IPS-15b (cell line): Measurements from ENCODE around the gene SSX2IP.
"Not testable (repeated sequence)": the region's sequence is repeated elsewhere in the genome, so short reads cannot be mapped to it uniquely, and the experiment has no call there.

ENCODE experiments used
- H3K27me3 ChIP-seq: one replicate; pipeline ENCODE4 v1.6.1; 2013; ENCODE audit warnings: low read length; ENCODE audit not compliant: control insufficient read depth, insufficient read depth
- H3K36me3 ChIP-seq: one replicate; pipeline ENCODE4 v1.6.1; 2013; ENCODE audit warnings: low read length; ENCODE audit not compliant: control insufficient read depth, insufficient read depth
- H3K4me1 ChIP-seq: one replicate; pipeline ENCODE4 v1.6.1; 2013; ENCODE audit warnings: mild to moderate bottlenecking, low read length; ENCODE audit not compliant: control insufficient read depth, insufficient read depth
- H3K4me3 ChIP-seq: one replicate; pipeline ENCODE4 v1.5.1; 2013; ENCODE audit warnings: low read depth, low read length
- H3K9ac ChIP-seq: one replicate; pipeline ENCODE4 v1.6.1; 2013; ENCODE audit warnings: low read depth, mild to moderate bottlenecking, low read length
- H3K9me3 ChIP-seq: one replicate; pipeline ENCODE4 v1.6.1; 2013; ENCODE audit warnings: mild to moderate bottlenecking, low read length; ENCODE audit not compliant: control insufficient read depth, insufficient read depth

The SSX2IP gene

GRCh38 chr1:84669831-84670230, 20.4 kb downstream of the SSX2IP start:
- no peak overlapping the region for H3K4me3 ChIP-seq
- H3K9ac ChIP-seq: no peak overlapping the region
- no peaks in the 10 kb centered on the region for H3K9me3 ChIP-seq
- peaks cover 17% of the 10 kb centered on the region for H3K4me1 ChIP-seq
- no peaks in the 10 kb centered on the region for H3K27me3 ChIP-seq
- no peaks in the 10 kb centered on the region for H3K36me3 ChIP-seq

DNA sequence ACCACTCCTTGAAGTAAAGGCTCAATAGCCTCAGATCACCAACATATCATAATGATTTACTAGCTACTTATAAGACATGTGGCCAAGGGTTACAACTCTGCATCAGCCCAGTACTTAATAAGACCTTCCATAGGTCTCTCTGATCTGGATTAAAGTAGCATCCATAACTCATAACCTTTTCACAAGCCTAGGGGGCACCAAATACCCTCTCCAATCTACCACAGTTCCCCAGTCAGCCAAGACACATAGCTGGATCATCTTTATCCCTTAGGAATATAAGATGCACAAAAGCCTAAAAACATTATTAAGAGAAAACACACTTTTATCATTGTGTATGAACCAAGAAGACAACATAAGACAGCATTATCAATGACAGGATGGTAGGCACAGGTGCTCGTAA, 22.1 kb downstream of the SSX2IP start:
- H3K27me3 ChIP-seq: no peaks in the 10 kb centered on the region
- H3K36me3 ChIP-seq: no peaks in the 10 kb centered on the region
- no peaks in the 10 kb centered on the region for H3K9me3 ChIP-seq
- peaks cover 3% of the 10 kb centered on the region for H3K4me1 ChIP-seq
- no peak overlapping the region for H3K9ac ChIP-seq
- no peak overlapping the region for H3K4me3 ChIP-seq

DNA sequence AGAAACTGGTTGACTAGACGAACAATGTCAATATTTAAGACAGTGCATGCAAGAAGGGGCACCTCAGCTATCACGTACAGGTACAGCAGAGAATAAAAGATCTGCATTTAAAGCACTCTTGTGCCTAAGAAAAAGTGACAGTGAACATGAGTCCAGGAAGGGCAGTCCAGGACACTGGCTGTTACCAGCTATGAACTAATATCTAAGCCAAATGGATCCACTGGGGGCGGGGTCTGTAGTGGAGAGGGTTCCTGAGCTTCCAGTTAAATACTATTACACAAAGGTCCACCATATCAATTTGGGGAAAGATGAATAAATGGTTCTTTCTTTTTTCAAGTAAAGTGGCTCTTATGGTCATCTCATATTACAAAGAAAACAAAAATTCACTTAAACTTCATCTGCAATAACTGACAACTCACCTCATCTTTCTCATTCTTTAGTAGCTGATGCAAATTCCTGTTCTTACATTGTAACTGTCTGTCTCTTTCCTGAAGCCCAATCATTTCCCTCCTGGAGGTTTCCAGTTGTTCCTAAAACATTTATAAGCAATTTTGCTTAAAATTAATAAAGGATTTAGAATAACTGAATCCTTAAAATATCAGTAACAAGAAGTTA, 24.5 kb downstream of the SSX2IP start:
- H3K4me1 ChIP-seq: no peaks in the 10 kb centered on the region
- no peak overlapping the region for H3K4me3 ChIP-seq
- no peak overlapping the region for H3K9ac ChIP-seq
- no peaks in the 10 kb centered on the region for H3K36me3 ChIP-seq
- H3K9me3 ChIP-seq: no peaks in the 10 kb centered on the region
- H3K27me3 ChIP-seq: no peaks in the 10 kb centered on the region

DNA sequence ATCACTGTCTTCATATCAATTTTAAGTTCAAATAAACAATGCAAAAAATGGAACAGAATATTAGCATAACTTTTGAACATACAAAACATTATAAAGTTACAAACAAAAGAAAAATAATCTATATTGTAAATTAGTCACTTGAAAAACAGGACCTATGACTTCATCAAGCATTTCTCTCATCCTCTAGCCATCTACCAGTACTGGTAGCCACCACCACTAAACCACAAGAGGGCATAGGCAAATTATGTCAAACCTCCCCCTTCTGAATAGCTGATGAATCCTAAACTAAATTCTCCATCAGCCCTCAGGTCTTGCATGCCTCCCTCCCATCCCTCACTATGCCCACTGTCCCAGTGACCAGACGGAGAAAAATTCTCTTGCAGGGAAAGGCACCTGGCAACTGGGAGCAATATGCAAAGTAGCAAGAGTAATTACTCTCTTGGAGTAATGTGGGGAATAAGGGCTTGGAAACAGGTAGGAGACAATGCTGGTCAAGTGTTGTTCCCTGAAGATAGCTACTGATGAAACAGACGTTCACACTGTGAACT, 37.1 kb downstream of the SSX2IP start:
- no peak overlapping the region for H3K9ac ChIP-seq
- H3K4me3 ChIP-seq: no peak overlapping the region
- peaks cover 3% of the 10 kb centered on the region for H3K36me3 ChIP-seq
- H3K9me3 ChIP-seq: no peaks in the 10 kb centered on the region
- H3K27me3 ChIP-seq: no peaks in the 10 kb centered on the region
- H3K4me1 ChIP-seq: no peaks in the 10 kb centered on the region

- no peaks in the 10 kb centered on the region for H3K9me3 ChIP-seq
- H3K36me3 ChIP-seq: no peaks in the 10 kb centered on the region
- no peaks in the 10 kb centered on the region for H3K27me3 ChIP-seq
- H3K4me1 ChIP-seq: no peaks in the 10 kb centered on the region
- H3K4me3 ChIP-seq: no peak overlapping the region
- no peak overlapping the region for H3K9ac ChIP-seq
These were observed 45.8 kb downstream of the SSX2IP start for GRCh38 chr1:84644472-84644871.

- Histone ChIP-seq H3K27me3 (no peaks in the 10 kb centered on the region), H3K4me3 (no peak overlapping the region), H3K36me3 (no peaks in the 10 kb centered on the region), H3K9me3 (no peaks in the 10 kb centered on the region), H3K9ac (no peak overlapping the region), H3K4me1 (no peaks in the 10 kb centered on the region)
These were observed 47.1 kb downstream of the SSX2IP start for GRCh38 chr1:84643183-84643582.

GRCh38 chr1:84642774-84643173, 47.5 kb downstream of the SSX2IP start:
- H3K36me3 ChIP-seq: no peaks in the 10 kb centered on the region
- no peak overlapping the region for H3K9ac ChIP-seq
- no peaks in the 10 kb centered on the region for H3K27me3 ChIP-seq
- H3K4me3 ChIP-seq: no peak overlapping the region
- H3K4me1 ChIP-seq: no peaks in the 10 kb centered on the region
- H3K9me3 ChIP-seq: no peaks in the 10 kb centered on the region

DNA sequence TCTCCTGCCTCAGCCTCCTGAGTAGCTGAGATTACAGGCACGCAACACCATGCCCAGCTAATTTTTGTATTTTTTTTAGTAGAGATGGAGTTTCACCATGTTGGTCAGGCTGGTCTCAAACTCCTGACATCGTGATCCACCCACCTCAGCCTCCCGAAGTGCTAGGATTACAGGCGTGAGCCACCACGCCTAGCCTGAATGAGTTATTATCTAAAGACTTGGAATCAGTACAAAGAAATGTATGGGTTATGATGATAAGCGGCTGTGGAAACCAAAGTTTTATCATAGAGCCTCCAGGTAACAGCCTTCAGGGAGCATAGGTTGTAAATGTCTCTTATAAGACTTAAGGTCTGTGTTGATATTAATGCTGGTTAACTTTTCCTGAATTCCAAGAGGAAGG, 50.5 kb downstream of the SSX2IP start:
- not testable (repeated sequence) for H3K36me3 ChIP-seq, H3K27me3 ChIP-seq, H3K4me3 ChIP-seq, H3K9ac ChIP-seq, H3K4me1 ChIP-seq, H3K9me3 ChIP-seq

DNA sequence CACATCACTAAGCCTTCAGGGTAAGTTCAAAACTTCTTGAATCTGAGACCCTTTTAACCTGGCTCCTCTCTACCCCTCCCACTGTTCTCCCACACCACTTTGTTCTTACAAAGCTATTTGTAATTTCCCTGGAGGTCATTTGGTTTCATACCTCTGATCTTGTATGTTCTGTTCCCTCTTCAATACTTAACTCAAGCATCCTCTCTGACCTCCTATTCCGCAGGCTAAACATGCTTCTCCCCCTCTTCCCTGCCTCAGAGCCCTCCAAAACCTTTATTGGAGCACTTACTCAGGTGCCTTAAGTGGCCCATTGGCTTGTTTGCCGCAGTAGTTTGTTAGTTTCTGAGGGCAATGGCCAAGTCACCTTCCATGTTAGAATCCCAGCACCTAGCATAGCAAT, 54.8 kb downstream of the SSX2IP start:
- Histone ChIP-seq H3K4me1 (no peaks in the 10 kb centered on the region), H3K27me3 (no peaks in the 10 kb centered on the region), H3K4me3 (no peak overlapping the region), H3K9ac (no peak overlapping the region), H3K9me3 (no peaks in the 10 kb centered on the region), H3K36me3 (no peaks in the 10 kb centered on the region)

- no peaks in the 10 kb centered on the region for H3K36me3 ChIP-seq
- no peaks in the 10 kb centered on the region for H3K4me1 ChIP-seq
- no peaks in the 10 kb centered on the region for H3K9me3 ChIP-seq
- H3K4me3 ChIP-seq: no peak overlapping the region
- H3K27me3 ChIP-seq: no peaks in the 10 kb centered on the region
- H3K9ac ChIP-seq: no peak overlapping the region
These were observed 55.6 kb downstream of the SSX2IP start for GRCh38 chr1:84634536-84635205.

DNA sequence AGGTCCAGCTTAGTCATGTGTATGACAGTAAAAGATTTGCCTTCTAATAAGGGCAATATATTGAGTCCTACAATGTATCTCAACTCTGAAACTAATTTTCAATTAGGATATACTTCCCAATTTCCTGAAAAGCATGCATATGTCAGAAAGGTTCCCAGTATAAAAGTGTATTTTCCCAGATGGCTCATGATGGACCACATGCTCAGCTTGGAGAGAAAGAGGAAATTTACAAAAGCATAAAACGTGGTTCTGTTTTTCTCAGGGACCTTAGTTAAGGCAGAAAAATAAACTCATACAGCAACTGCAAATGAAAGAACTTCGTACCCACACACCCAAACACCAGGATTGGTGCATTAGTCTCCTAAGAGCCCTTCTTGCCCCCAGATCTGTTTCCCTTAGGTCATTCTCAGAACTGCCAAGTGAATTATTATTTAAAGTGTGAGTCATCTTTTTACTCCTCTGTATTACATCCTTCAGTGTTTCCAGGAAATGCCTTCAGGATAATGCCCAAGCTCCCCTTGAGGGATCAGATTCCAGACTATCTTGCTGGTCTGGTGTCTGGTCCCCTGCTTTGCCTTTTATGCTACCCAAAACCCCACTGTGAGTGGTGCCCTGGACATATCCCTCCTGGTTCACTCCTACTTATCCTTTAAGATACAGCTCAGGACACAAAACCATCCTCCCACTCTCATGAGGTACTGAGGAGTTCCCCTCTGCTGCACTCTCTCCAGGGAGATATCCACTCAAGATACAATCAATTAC, 57.4 kb downstream of the SSX2IP start:
- H3K27me3 ChIP-seq: no peaks in the 10 kb centered on the region
- H3K4me1 ChIP-seq: no peaks in the 10 kb centered on the region
- no peak overlapping the region for H3K9ac ChIP-seq
- no peak overlapping the region for H3K4me3 ChIP-seq
- H3K36me3 ChIP-seq: no peaks in the 10 kb centered on the region
- no peaks in the 10 kb centered on the region for H3K9me3 ChIP-seq

DNA sequence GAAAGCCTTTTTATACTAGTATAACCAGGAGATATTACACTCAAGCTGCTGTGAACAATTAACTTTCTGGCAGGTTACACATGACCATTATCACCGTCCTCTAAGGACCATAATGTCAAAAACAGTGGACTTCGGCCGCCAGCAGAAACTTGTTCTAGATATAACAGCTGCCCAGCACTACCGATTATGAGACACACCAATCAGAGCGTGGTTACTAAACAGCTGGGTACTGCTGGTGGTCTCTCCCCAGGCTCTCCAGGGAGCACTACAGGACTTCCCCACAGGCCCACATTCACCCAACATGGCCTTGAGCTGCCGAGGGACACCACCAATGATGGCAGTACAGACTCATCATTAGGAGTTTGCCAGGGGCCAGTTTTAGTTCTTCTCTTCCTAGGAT, 58.1 kb downstream of the SSX2IP start:
- Histone ChIP-seq H3K9me3 (no peaks in the 10 kb centered on the region), H3K4me1 (no peaks in the 10 kb centered on the region)

More for the DNA sequence above, 58.1 kb downstream of the SSX2IP start:
- Histone ChIP-seq H3K9ac (no peak overlapping the region), H3K36me3 (no peaks in the 10 kb centered on the region), H3K27me3 (no peaks in the 10 kb centered on the region), H3K4me3 (no peak overlapping the region)
